BJ (cell line): ENCODE results near the gene TAF1B. TPM values are rescaled to one million over a fixed set of nuclear protein-coding genes. Genes with fewer than 3 reads are reported as not detected.

ENCODE experiments used
- CTCF ChIA-PET: fragments of 350-600 bp; formaldehyde crosslinking; extraction: SDS; loops from one replicate; lab custom pipeline; 2021; ENCODE audit warnings: antibody characterized with exemption, inconsistent platforms; lab: Yijun Ruan, JAX
- POLR2A ChIA-PET: fragments of 300-600 bp; sonication (Branson Sonifier 250); formaldehyde crosslinking; extraction: SDS; loops from one replicate; lab custom pipeline; 2021; ENCODE audit warnings: antibody characterized with exemption; lab: Charles Lee
- DNase-seq: peaks from one replicate; pipeline ENCODE4 v3.0.0-alpha.2; 2011; ENCODE audit warnings: low read depth
- H3K27me3 ChIP-seq: 2 replicates; pipeline ENCODE4 v1.6.0; 2011; ENCODE audit warnings: low read length; ENCODE audit not compliant: control insufficient read depth, insufficient read depth
- H3K36me3 ChIP-seq: 2 replicates; pipeline ENCODE4 v1.5.1; 2011; ENCODE audit warnings: low read length; ENCODE audit not compliant: control insufficient read depth, insufficient read depth
- H3K4me3 ChIP-seq: 2 replicates; pipeline ENCODE4 v1.5.1; 2011; ENCODE audit warnings: low read depth, mild to moderate bottlenecking, control low read depth, low read length
- CTCF ChIP-seq: IDR thresholded peaks from 2 replicates; pipeline ENCODE4 v1.5.1; 2011; ENCODE audit warnings: low read depth, mild to moderate bottlenecking, control low read depth, inconsistent platforms, low read length, moderate library complexity; ENCODE audit not compliant: insufficient read depth
- polyA plus RNA-seq: library from polyadenylated mRNA; depleted of rRNA; stranded (reverse); fragments of >200 nt; gene quantifications from 2 replicates; pipeline ENCODE4 v1.2.3, GENCODE V29; 2011

The TAF1B gene
- polyA plus RNA-seq, 1 experiment: 7.6 TPM

- H3K27me3 ChIP-seq: peaks cover 1% of the 10 kb centered on the region; the same call in 1 of the 2 replicates
- H3K36me3 ChIP-seq: no peaks in the 10 kb centered on the region
- no peak for TF ChIP-seq CTCF
- DNase-seq: no peak
- ChIA-PET POLR2A (no interaction called here), CTCF (interaction anchor here (0.7 to 8.1 kb wide), 3 partner anchors 87 to 252 kb away, joined by 3 to 91 read pairs (median 3); no protein-coding TSS in a partner anchor)
- H3K4me3 ChIP-seq: no peak overlapping the region
These were observed 46.2 kb upstream of the TAF1B start for GRCh38 chr2:9797086-9797485.

- POLR2A ChIA-PET: no interaction called here
- Histone ChIP-seq H3K27me3 (peaks cover 1% of the 10 kb centered on the region; the same call in 1 of the 2 replicates), H3K36me3 (no peaks in the 10 kb centered on the region), H3K4me3 (no peak overlapping the region)
- CTCF ChIA-PET: interaction anchor here (0.7 to 8.1 kb wide), 4 partner anchors 15 to 251 kb away, joined by 3 to 91 read pairs (median 7); no protein-coding TSS in a partner anchor
- no peak for TF ChIP-seq CTCF
- DNase-seq: no peak
These were observed 45.4 kb upstream of the TAF1B start for GRCh38 chr2:9797681-9798556.

GRCh38 chr2:9799011-9799596, 44.2 kb upstream of the TAF1B start:
- H3K36me3 ChIP-seq: no peaks in the 10 kb centered on the region
- no peak for DNase-seq
- no peak for TF ChIP-seq CTCF
- POLR2A ChIA-PET: no interaction called here
- peaks cover 1% of the 10 kb centered on the region; the same call in 1 of the 2 replicates for H3K27me3 ChIP-seq
- CTCF ChIA-PET: interaction anchor here (0.7 to 8.1 kb wide), 29 partner anchors 9 to 636 kb away, joined by 3 to 91 read pairs (median 4); partner anchors contain the start of genes TAF1B and YWHAQ
- H3K4me3 ChIP-seq: no peak overlapping the region

GRCh38 chr2:9799729-9800632, 43.3 kb upstream of the TAF1B start:
- H3K36me3 ChIP-seq: no peaks in the 10 kb centered on the region
- POLR2A ChIA-PET: no interaction called here
- DNase-seq: no peak

More at GRCh38 chr2:9799729-9800632, 43.3 kb upstream of the TAF1B start:
- peak; percentile 99 for TF ChIP-seq CTCF
- CTCF ChIA-PET: interaction anchor here (0.6 to 8.1 kb wide), 42 partner anchors 8 to 635 kb away, joined by 3 to 91 read pairs (median 4); partner anchors contain the start of genes TAF1B and YWHAQ
- Histone ChIP-seq H3K4me3 (no peak overlapping the region), H3K27me3 (peaks cover 1% of the 10 kb centered on the region; the same call in 1 of the 2 replicates)
